Activated naive CD4-positive, alpha-beta T cell treated with anti-CD3 and anti-CD28 coated beads, Interleukin-2, amount 50 U/mL, for 24 hours (primary cell): ENCODE data around the gene NUDT16L1.
"Not testable (repeated sequence)": the region's sequence is repeated elsewhere in the genome, so short reads cannot be mapped to it uniquely, and the experiment has no call there.

ENCODE experiments used
- H3K27ac Mint-ChIP-seq: one replicate; pipeline ENCODE4 v1.8.0; 2021; ENCODE audit warnings: mild to moderate bottlenecking, mixed read lengths
- H3K27me3 Mint-ChIP-seq: one replicate; pipeline ENCODE4 v1.8.0; 2021; ENCODE audit warnings: mixed read lengths
- H3K36me3 Mint-ChIP-seq: one replicate; pipeline ENCODE4 v1.8.0; 2021; ENCODE audit warnings: mixed read lengths
- H3K4me1 Mint-ChIP-seq: one replicate; pipeline ENCODE4 v1.8.0; 2021; ENCODE audit warnings: mixed read lengths
- H3K4me3 Mint-ChIP-seq: one replicate; pipeline ENCODE4 v1.8.0; 2021; ENCODE audit warnings: mild to moderate bottlenecking, mixed read lengths
- H3K9me3 Mint-ChIP-seq: one replicate; pipeline ENCODE4 v1.8.0; 2021; ENCODE audit warnings: mixed read lengths

Gene NUDT16L1

GRCh38 chr16:4693296-4693955 is at the start of gene NUDT16L1:
TSS of gene NUDT16L1 (plus strand) at chr16:4693562. CDS start at chr16:4693727, 165 bp downstream.
- H3K27me3 Mint-ChIP-seq: no peaks in the 10 kb centered on the region
- H3K9me3 Mint-ChIP-seq: no peaks in the 10 kb centered on the region
- H3K27ac Mint-ChIP-seq: peak within 1 kb of the TSS; percentile 74
- peaks cover 17% of the 10 kb centered on the region for H3K4me1 Mint-ChIP-seq
- H3K4me3 Mint-ChIP-seq: peak within 1 kb of the TSS; percentile 85
- H3K36me3 Mint-ChIP-seq: no peaks in the 10 kb centered on the region

DNA sequence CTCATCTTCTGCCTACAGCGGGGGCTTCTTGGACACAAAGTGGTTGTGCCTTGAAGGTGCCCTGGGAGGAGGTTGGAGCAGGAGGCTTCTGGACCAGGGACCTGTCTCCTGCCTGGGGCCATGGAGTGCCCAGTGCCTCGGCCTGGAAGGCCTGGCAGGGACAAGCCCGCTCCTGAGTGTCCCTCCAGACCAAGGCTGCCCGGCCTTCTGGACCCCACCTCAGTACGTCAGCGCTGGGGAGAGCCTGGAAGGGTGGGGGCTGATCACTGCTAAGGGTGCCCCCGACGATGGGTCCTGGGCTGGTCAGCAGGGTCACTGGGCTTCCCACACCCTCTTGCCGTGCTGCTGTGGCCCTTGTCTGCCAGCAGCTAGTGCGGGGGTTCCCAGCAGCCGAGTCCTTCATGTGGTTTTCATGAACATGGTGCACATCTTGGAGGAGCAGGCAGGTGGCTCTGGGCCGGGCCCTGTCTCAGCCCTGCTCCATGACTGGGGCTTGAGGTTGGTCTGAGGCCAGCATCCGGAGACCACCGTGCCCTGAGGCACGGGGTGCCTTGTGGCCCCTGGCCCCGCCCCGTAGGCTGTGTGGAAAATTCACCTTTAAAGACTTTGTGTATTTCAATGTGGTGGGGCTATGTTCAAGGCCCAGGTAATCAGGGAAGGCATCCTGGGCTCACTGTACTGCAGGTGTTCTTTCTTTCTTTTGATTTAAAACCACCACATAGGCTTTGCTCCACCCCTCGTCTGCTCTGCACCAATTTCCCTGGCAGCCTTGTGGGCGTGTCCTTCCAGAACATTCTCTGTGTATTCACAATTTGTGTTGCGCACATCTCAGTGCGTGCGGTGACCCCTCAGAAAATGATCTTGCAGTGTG is 46.4 kb upstream of the NUDT16L1 start:
- no peaks in the 10 kb centered on the region for H3K27me3 Mint-ChIP-seq
- peak overlapping the region; percentile 51 for H3K27ac Mint-ChIP-seq
- H3K36me3 Mint-ChIP-seq: peaks cover 2% of the 10 kb centered on the region
- no peaks in the 10 kb centered on the region for H3K9me3 Mint-ChIP-seq
- H3K4me3 Mint-ChIP-seq: no peak overlapping the region
- H3K4me1 Mint-ChIP-seq: peaks cover 41% of the 10 kb centered on the region

DNA sequence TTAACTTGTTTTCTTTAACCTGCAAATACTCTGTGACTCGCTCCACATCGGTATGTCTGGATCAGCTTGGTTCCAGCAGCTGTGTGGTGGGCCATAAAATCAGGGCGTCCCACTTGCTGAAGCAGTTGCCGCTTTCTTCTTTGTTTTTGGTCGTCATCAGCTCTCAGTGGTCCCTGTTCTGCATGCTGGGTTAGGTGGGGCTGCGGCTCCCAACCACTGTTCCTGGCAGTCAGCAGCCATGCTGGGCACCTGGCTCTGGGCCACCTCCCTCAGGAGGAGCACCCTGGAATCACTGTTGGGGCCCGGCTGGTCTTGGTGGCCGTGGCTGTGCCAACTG is 45.8 kb upstream of the NUDT16L1 start:
- Mint-ChIP-seq H3K27ac (peak overlapping the region; percentile 51), H3K27me3 (no peaks in the 10 kb centered on the region), H3K36me3 (peaks cover 2% of the 10 kb centered on the region), H3K4me1 (peaks cover 41% of the 10 kb centered on the region), H3K9me3 (no peaks in the 10 kb centered on the region), H3K4me3 (no peak overlapping the region)

DNA sequence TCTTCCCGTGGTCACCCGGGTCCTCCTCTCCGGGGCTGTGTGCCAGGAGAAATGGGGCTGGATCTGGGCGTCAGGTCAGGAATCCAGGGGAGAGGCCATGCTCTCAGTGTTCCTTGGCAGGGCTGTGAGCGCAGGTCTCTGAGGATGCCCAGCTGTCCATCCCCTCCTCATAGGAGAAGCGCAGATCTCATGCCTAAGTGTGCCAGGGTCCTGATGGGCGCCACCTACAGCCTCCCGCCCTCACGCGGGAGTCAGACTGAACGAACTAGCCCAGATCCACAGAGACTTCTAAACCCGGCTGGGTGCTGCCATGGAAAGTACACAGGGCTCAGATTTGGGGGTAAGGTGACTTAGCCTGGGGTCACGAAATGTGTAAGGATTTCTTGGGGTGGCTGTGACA is 44.4 kb upstream of the NUDT16L1 start:
- no peak overlapping the region for H3K27ac Mint-ChIP-seq
- peaks cover 4% of the 10 kb centered on the region for H3K36me3 Mint-ChIP-seq
- no peaks in the 10 kb centered on the region for H3K27me3 Mint-ChIP-seq
- H3K4me3 Mint-ChIP-seq: no peak overlapping the region
- no peaks in the 10 kb centered on the region for H3K9me3 Mint-ChIP-seq
- peaks cover 41% of the 10 kb centered on the region for H3K4me1 Mint-ChIP-seq

GRCh38 chr16:4649744-4650442 is 43.5 kb upstream of the NUDT16L1 start:
- no peaks in the 10 kb centered on the region for H3K9me3 Mint-ChIP-seq
- H3K4me3 Mint-ChIP-seq: no peak overlapping the region
- H3K4me1 Mint-ChIP-seq: peaks cover 41% of the 10 kb centered on the region
- no peak overlapping the region for H3K27ac Mint-ChIP-seq
- H3K27me3 Mint-ChIP-seq: no peaks in the 10 kb centered on the region
- H3K36me3 Mint-ChIP-seq: peaks cover 4% of the 10 kb centered on the region

DNA sequence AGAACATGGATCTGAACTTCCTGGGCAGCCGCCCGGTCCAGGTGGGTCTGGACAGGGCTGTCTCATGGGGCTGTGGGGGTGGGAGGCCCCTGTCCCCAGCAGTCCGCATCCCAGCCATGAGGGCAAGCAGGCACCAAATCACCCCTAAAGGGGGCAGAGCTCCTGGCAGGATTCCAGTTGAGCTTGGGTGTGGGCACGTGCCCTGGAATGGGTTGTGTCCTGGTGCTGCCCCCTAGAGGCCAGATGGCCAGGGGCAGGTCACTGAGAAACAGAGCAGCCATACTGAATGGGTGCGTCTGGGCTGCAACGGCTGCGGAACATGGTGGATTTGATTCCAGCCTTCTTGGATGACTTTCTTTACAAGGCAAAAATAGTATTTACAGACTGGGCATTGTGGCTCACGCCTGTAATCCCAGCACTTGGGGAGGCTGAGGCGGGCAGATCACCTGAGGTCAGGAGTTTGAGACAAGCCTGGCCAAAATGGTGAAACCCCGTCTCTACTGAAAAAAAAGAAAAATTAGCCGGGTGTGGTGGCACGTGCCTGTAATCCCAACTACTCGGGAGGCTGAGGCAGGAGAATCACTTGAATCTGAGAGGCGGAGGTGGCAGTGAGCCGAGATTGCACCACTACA is 42.8 kb upstream of the NUDT16L1 start:
- H3K4me3 Mint-ChIP-seq, H3K36me3 Mint-ChIP-seq, H3K27me3 Mint-ChIP-seq, H3K27ac Mint-ChIP-seq, H3K9me3 Mint-ChIP-seq: not testable (repeated sequence)
- H3K4me1 Mint-ChIP-seq: peaks cover 37% of the 10 kb centered on the region

GRCh38 chr16:4651827-4652226 is 41.5 kb upstream of the NUDT16L1 start:
- no peaks in the 10 kb centered on the region for H3K27me3 Mint-ChIP-seq
- no peak overlapping the region for H3K4me3 Mint-ChIP-seq
- H3K27ac Mint-ChIP-seq: no peak overlapping the region
- H3K9me3 Mint-ChIP-seq: no peaks in the 10 kb centered on the region
- peaks cover 4% of the 10 kb centered on the region for H3K36me3 Mint-ChIP-seq
- H3K4me1 Mint-ChIP-seq: peaks cover 27% of the 10 kb centered on the region

GRCh38 chr16:4652561-4652960 is 40.8 kb upstream of the NUDT16L1 start:
- Mint-ChIP-seq H3K27ac (no peak overlapping the region), H3K4me3 (no peak overlapping the region), H3K36me3 (peaks cover 4% of the 10 kb centered on the region), H3K27me3 (no peaks in the 10 kb centered on the region), H3K9me3 (no peaks in the 10 kb centered on the region), H3K4me1 (peaks cover 19% of the 10 kb centered on the region)

GRCh38 chr16:4654011-4654963 is 39.1 kb upstream of the NUDT16L1 start:
- no peak overlapping the region for H3K27ac Mint-ChIP-seq
- H3K36me3 Mint-ChIP-seq: peaks cover 4% of the 10 kb centered on the region
- no peak overlapping the region for H3K4me3 Mint-ChIP-seq
- H3K4me1 Mint-ChIP-seq: peaks cover 18% of the 10 kb centered on the region
- no peaks in the 10 kb centered on the region for H3K27me3 Mint-ChIP-seq
- H3K9me3 Mint-ChIP-seq: no peaks in the 10 kb centered on the region

DNA sequence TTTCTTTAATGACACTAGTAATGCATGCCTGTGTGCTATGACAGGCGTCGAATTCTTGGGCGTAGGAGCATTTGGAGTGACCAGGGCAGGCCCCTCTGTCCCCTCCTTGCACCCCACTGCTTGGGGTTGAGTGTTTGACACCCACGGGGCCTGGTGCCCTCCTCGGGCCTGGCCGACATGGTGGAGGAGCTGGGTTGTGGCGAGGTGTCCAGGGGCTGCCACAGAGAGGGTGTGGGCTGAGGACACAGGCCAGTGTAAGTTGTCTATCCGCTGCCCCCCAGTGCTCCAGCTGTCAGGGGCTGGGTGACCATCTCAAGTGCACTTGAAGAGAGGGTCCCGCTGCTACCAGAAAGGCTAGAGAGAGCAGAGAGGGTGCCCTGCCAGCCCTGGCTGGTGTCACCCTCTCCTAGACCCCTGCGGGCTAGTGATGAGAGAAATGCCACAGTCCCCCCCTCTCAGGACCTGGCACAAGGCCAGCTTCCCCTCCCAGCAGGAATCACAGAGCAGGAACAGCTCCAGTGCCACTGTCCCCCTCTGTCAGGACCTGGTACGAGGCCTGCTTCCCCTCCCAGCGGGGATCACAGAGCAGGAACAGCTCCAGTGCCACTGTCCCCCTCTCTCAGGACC is 38.3 kb upstream of the NUDT16L1 start:
- Mint-ChIP-seq H3K27ac (no peak overlapping the region), H3K4me1 (peaks cover 18% of the 10 kb centered on the region), H3K36me3 (peaks cover 4% of the 10 kb centered on the region), H3K4me3 (no peak overlapping the region), H3K9me3 (no peaks in the 10 kb centered on the region), H3K27me3 (no peaks in the 10 kb centered on the region)

DNA sequence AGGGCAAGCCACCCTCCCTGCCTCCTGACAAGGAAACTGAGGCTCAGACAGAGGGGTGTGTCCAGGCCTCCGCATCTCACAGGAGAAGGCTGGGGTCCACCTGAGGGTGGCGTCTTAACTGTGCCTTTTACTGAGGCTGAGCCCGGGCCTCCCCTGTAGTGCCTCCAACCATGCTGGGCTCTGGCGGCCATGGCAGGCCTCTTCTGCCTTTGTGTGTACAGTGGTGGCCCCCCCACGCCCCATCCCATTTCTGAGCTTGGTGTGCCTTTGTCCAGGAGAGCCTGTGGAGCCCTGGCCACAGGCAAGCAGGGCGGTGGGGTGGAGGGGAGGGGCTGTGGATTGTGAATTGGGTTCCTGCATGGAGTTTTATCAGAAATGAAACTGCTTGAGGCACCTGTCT is 37.6 kb upstream of the NUDT16L1 start:
- Mint-ChIP-seq H3K4me1 (peaks cover 20% of the 10 kb centered on the region), H3K27me3 (no peaks in the 10 kb centered on the region), H3K27ac (no peak overlapping the region), H3K9me3 (no peaks in the 10 kb centered on the region), H3K36me3 (peaks cover 2% of the 10 kb centered on the region), H3K4me3 (no peak overlapping the region)

DNA sequence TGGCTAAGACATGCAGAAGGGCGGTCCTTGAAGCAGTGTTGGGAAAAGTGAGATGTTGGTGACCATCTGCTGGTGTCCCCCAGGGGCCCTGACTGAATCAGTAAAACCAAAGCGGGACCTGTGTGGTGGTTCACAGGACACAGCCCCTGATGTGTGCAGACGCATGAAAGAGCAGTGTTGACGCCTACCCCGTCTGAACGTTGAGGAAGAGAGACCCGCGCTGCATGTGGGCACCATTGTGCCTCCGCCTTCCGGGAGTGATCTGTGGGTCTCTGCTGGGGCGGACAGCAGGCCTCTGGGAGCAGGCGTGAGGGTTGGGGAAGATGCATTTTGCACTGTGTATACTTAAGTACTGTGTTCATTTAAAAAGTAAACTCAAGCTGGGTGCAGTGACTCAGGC is 37.1 kb upstream of the NUDT16L1 start:
- Mint-ChIP-seq H3K36me3 (peaks cover 2% of the 10 kb centered on the region), H3K4me1 (peaks cover 23% of the 10 kb centered on the region), H3K27me3 (no peaks in the 10 kb centered on the region), H3K9me3 (no peaks in the 10 kb centered on the region), H3K27ac (no peak overlapping the region), H3K4me3 (no peak overlapping the region)

DNA sequence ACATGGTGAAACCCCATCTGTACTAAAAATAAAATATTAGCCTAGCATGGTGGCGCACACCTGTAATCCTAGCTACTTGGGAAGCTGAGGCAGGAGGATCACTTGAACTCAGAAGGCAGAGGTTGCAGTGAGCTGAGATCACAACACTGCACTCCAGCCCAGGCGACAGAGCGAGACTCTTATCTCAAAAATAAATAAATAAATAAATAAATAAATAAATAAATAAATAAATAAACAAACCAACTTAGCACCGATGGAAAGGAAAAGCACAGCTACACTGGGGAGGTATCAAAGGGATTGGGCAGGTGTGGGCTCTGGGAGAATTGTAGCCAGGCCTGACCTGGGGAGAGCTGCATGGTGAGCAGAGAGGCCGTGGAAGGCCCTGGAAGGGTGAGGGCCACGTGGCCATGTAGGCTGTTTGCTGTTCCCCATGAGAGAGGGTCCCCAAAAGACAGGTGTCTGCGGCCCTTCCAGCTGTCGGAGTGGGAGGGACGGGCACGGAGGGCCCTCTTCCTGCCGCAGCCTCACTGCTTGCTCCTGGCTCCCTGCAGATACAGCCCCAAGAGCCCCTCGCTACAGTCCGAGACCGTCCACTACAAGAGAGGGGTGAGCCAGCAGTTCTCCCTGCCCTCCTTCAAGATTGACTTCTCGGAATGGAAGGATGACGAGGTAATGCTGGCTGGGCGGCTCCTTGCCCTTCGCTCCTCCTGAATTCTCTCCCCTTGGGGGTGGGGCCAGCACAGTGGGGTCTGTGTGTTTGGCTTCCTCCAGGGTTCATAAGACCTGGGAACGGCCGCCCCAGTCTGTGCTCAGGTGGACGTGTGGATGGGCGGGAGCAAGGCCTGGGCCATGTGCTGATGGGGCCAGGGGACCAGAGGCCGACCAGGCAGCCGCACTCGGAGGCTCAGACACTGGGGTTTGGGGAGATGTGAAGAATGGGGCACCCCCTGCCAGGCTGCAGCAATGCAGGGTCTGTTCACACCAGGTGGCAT is 36.4 kb upstream of the NUDT16L1 start:
- no peaks in the 10 kb centered on the region for H3K27me3 Mint-ChIP-seq
- no peak overlapping the region for H3K4me3 Mint-ChIP-seq
- H3K4me1 Mint-ChIP-seq: peaks cover 30% of the 10 kb centered on the region
- H3K36me3 Mint-ChIP-seq: peaks cover 2% of the 10 kb centered on the region
- H3K27ac Mint-ChIP-seq: no peak overlapping the region
- no peaks in the 10 kb centered on the region for H3K9me3 Mint-ChIP-seq
